HepG2 (cell line): ENCODE measurements around the gene NFIC. TPM values are rescaled to one million over a fixed set of nuclear protein-coding genes. Genes with fewer than 3 reads are reported as not detected.

ENCODE experiments used
- ASH2L ChIP-seq: fragments of 300-600, 200-600 bp; sonication (generic); IDR thresholded peaks from 2 replicates; pipeline ENCODE4 v1.7.0; 2017; ENCODE audit warnings: low read depth, mild to moderate bottlenecking, moderate library complexity, mixed read lengths, low read length; ENCODE audit not compliant: insufficient read length
- ELF4 ChIP-seq: sonication (generic); formaldehyde crosslinking; IDR thresholded peaks from 2 replicates; pipeline ENCODE4 v1.5.0; 2020; ENCODE audit warnings: missing genetic modification reagents, mild to moderate bottlenecking, moderate library complexity, borderline replicate concordance
- FOSL2 ChIP-seq: sonication (generic); formaldehyde crosslinking; IDR thresholded peaks from 2 replicates; pipeline ENCODE4 v1.4.0; 2020; ENCODE audit warnings: missing genetic modification reagents
- GATAD2A ChIP-seq: IDR thresholded peaks from 2 replicates; pipeline ENCODE4 v1.6.1; 2016
- GPN1 ChIP-seq: sonication (generic); formaldehyde crosslinking; IDR thresholded peaks from 2 replicates; pipeline ENCODE4 v1.5.1; 2020; ENCODE audit warnings: missing genetic modification reagents, borderline replicate concordance
- HNRNPUL1 ChIP-seq: fragments of 200-400 bp; formaldehyde crosslinking; IDR thresholded peaks from 2 replicates; pipeline ENCODE4 v1.6.1; 2017; ENCODE audit warnings: low read depth, mild to moderate bottlenecking, low read length, moderate library complexity
- JARID2 ChIP-seq: sonication (generic); formaldehyde crosslinking; IDR thresholded peaks from 2 replicates; pipeline ENCODE4 v1.8.1; 2023; ENCODE audit warnings: missing genetic modification reagents, inconsistent platforms; ENCODE audit not compliant: insufficient replicate concordance
- NR2F6 ChIP-seq, 2 experiments: IDR thresholded peaks; 2 replicates each; pipeline ENCODE4 v1.6.1; 2016; ENCODE audit warnings: antibody characterized with exemption in 1 of 2, mild to moderate bottlenecking in 1 of 2
- RAD21 ChIP-seq: fragments of 450-650 bp; formaldehyde crosslinking; IDR thresholded peaks from 2 replicates; pipeline ENCODE4 v1.5.0; 2020; ENCODE audit warnings: mild to moderate bottlenecking
- ZBTB3 ChIP-seq: sonication (generic); formaldehyde crosslinking; IDR thresholded peaks from 2 replicates; pipeline ENCODE4 v1.4.0; 2020; ENCODE audit warnings: low read depth, mild to moderate bottlenecking, moderate library complexity, missing genetic modification reagents, borderline replicate concordance
- ZNF207 ChIP-seq: fragments of 450-650 bp; IDR thresholded peaks from 2 replicates; pipeline ENCODE4 v1.6.1; 2016; ENCODE audit warnings: antibody characterized with exemption, borderline replicate concordance
- ZNF234 ChIP-seq: sonication (generic); formaldehyde crosslinking; conservative IDR thresholded peaks from 2 replicates; pipeline ENCODE4 v1.5.1; 2020; ENCODE audit warnings: mild to moderate bottlenecking, missing genetic modification reagents
- ZNF263 ChIP-seq: sonication (generic); formaldehyde crosslinking; IDR thresholded peaks from 2 replicates; pipeline ENCODE4 v1.4.0; 2020; ENCODE audit warnings: missing genetic modification reagents
- ZNF567 ChIP-seq: sonication (generic); formaldehyde crosslinking; IDR thresholded peaks from 2 replicates; pipeline ENCODE4 v1.8.1; 2023; ENCODE audit warnings: mild to moderate bottlenecking, missing genetic modification reagents, borderline replicate concordance
- ZNF768 ChIP-seq: sonication (generic); formaldehyde crosslinking; IDR thresholded peaks from 2 replicates; pipeline ENCODE4 v1.4.0; 2020; ENCODE audit warnings: missing genetic modification reagents
- ZNF850 ChIP-seq: sonication (generic); formaldehyde crosslinking; conservative IDR thresholded peaks from 2 replicates; pipeline ENCODE4 v1.9.0; 2021; ENCODE audit warnings: mild to moderate bottlenecking, missing genetic modification reagents
- ZNF879 ChIP-seq: sonication (generic); formaldehyde crosslinking; IDR thresholded peaks from 2 replicates; pipeline ENCODE4 v1.8.1; 2023; ENCODE audit warnings: missing genetic modification reagents
- polyA plus RNA-seq, 8 experiments: library from polyadenylated mRNA; depleted of rRNA in 3 of 8; stranded (reverse) in 7 of 8; unstranded in 1 of 8; fragments of >200 nt; fragmentation: Illumina TruSeq in 4 of 8; extraction: Trizol in 4 of 8; gene quantifications; 2 replicates each; pipeline versions ENCODE4 v1.2.1 to v1.2.3, GENCODE V29; 2011 to 2016; ENCODE audit warnings: low read depth in 4 of 8, missing spikeins in 1 of 8, mixed read lengths in 1 of 8; ENCODE audit not compliant: insufficient read depth in 1 of 8
- total RNA-seq, 5 experiments: library from RNA; depleted of rRNA; stranded (reverse); fragments of >200 nt; fragmentation: Illumina TruSeq; extraction: Trizol; gene quantifications; 2 replicates each; pipeline ENCODE4 v1.2.3, GENCODE V29; 2016; ENCODE audit warnings: low read depth in 1 of 5
- TF ChIP-seq, protein P1 (sequence below): sonication (generic); formaldehyde crosslinking; IDR thresholded peaks from 2 replicates; pipeline ENCODE4 v1.4.0; 2020; ENCODE audit warnings: missing genetic modification reagents
- TF ChIP-seq, protein P2 (sequence below): sonication (generic); formaldehyde crosslinking; IDR thresholded peaks from 2 replicates; pipeline ENCODE4 v1.4.0; 2020; ENCODE audit warnings: mild to moderate bottlenecking, missing genetic modification reagents
- TF ChIP-seq, protein P3 (sequence below): sonication (generic); formaldehyde crosslinking; IDR thresholded peaks from 2 replicates; pipeline ENCODE4 v1.4.0; 2020; ENCODE audit warnings: missing genetic modification reagents
- TF ChIP-seq, protein P4 (sequence below): sonication (generic); formaldehyde crosslinking; IDR thresholded peaks from 2 replicates; pipeline ENCODE4 v1.8.0; 2022; ENCODE audit warnings: low read depth, missing genetic modification reagents
- TF ChIP-seq, protein P5 (sequence below): sonication (generic); formaldehyde crosslinking; conservative IDR thresholded peaks from 2 replicates; pipeline ENCODE4 v1.8.0; 2022; ENCODE audit warnings: low read depth, missing genetic modification reagents

NFIC gene
- total and polyA plus RNA-seq, 2 of the 13 experiments (the other 11 are each of a cell fraction or from before 2014, with no cell fraction given): 1.3 to 2.5 TPM

DNA sequence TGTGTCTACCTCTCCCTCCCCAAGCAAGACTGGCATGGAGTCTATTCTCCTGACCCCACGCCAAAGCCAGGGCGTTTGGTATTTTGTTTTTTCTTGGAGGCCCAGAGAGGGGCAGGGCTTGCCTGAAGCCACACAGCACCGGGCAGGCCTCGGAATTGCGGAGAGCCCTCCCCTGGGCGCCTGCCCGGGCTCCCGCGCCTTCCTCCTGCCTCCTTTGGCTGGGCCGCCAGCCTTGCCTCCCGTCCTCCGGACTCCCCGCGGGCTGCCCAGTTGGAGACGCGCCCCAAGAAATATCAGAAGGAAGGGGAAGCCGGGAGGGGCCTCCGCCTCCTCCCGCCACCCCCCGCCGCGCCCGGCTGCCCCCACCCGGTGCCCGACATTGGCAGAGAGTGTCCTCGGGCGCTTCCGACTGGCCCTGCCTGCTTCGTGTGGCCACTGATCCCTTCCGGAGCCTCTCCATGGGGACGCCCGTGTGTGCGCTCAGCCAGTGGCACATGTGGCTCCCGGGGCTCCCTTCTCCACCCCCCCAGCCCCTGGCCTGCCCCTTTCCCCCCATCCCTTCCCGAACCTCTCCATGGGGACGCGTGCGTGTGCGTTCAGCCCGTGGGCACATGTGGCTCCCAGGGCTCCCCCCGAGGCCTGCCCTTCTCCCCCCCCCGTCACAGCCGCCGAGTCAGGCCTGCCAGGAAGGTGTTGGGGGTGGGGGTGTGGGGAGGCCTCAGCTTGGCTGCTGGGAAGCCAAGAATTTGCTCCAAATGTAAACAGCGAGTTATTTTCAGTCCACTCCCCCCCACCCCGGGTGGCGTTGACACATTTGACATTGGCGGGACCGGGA is 37.3 kb downstream of the NFIC start (continued):
- TF ChIP-seq ZNF207 (no peak), ZNF234 (no peak), GATAD2A (0 out of 2 replicates have a peak, but pooled peaks have one; percentile 17), ZNF263 (CRISPR knock-in tag) (no peak), NR2F6 (IDR thresholded peaks at IDR 0.05) (no peak), NR2F6 (CRISPR knock-in tag; IDR thresholded peaks at IDR 0.05) (peak; percentile 40; the same call in 1 of the 2 replicates), ZNF850 (CRISPR knock-in tag) (no peak), ZNF879 (CRISPR knock-in tag) (no peak), GPN1 (CRISPR knock-in tag) (no peak), HNRNPUL1 (no peak), RAD21 (CRISPR knock-in tag) (no peak), JARID2 (CRISPR knock-in tag) (no peak), ZNF768 (peak; percentile 99), ZBTB3 (no peak), ELF4 (CRISPR knock-in tag) (no peak), ASH2L (no peak), ZNF567 (CRISPR knock-in tag) (no peak), FOSL2 (CRISPR knock-in tag) (peak; percentile 50)
- TF ChIP-seq, protein P1, sequence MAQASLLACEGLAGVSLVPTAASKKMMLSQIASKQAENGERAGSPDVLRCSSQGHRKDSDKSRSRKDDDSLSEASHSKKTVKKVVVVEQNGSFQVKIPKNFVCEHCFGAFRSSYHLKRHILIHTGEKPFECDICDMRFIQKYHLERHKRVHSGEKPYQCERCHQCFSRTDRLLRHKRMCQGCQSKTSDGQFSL (CRISPR knock-in tag): peak; percentile 66
- TF ChIP-seq, protein P2, sequence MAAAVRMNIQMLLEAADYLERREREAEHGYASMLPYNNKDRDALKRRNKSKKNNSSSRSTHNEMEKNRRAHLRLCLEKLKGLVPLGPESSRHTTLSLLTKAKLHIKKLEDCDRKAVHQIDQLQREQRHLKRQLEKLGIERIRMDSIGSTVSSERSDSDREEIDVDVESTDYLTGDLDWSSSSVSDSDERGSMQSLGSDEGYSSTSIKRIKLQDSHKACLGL (CRISPR knock-in tag): no peak
- TF ChIP-seq, protein P3, sequence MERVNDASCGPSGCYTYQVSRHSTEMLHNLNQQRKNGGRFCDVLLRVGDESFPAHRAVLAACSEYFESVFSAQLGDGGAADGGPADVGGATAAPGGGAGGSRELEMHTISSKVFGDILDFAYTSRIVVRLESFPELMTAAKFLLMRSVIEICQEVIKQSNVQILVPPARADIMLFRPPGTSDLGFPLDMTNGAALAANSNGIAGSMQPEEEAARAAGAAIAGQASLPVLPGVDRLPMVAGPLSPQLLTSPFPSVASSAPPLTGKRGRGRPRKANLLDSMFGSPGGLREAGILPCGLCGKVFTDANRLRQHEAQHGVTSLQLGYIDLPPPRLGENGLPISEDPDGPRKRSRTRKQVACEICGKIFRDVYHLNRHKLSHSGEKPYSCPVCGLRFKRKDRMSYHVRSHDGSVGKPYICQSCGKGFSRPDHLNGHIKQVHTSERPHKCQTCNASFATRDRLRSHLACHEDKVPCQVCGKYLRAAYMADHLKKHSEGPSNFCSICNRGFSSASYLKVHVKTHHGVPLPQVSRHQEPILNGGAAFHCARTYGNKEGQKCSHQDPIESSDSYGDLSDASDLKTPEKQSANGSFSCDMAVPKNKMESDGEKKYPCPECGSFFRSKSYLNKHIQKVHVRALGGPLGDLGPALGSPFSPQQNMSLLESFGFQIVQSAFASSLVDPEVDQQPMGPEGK: peak; percentile 79
- TF ChIP-seq, protein P4, sequence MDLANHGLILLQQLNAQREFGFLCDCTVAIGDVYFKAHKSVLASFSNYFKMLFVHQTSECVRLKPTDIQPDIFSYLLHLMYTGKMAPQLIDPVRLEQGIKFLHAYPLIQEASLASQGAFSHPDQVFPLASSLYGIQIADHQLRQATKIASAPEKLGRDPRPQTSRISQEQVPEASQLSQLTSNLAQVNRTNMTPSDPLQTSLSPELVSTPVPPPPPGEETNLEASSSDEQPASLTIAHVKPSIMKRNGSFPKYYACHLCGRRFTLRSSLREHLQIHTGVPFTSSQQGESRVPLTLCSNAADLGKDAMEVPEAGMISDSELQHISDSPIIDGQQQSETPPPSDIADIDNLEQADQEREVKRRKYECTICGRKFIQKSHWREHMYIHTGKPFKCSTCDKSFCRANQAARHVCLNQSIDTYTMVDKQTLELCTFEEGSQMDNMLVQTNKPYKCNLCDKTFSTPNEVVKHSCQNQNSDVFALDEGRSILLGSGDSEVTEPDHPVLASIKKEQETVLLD (CRISPR knock-in tag): no peak
- TF ChIP-seq, protein P5, sequence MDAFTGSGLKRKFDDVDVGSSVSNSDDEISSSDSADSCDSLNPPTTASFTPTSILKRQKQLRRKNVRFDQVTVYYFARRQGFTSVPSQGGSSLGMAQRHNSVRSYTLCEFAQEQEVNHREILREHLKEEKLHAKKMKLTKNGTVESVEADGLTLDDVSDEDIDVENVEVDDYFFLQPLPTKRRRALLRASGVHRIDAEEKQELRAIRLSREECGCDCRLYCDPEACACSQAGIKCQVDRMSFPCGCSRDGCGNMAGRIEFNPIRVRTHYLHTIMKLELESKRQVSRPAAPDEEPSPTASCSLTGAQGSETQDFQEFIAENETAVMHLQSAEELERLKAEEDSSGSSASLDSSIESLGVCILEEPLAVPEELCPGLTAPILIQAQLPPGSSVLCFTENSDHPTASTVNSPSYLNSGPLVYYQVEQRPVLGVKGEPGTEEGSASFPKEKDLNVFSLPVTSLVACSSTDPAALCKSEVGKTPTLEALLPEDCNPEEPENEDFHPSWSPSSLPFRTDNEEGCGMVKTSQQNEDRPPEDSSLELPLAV (CRISPR knock-in tag): no peak
